NT2/D1 (cell line): Measurements from ENCODE around the gene MRFAP1.

Source experiments
- DNase-seq: peaks from one replicate; pipeline ENCODE4 v3.0.0-alpha.2; 2011; ENCODE audit warnings: low read depth, low spot score
- H3K27me3 ChIP-seq: 2 replicates; pipeline ENCODE4 v1.6.0; 2011; ENCODE audit warnings: mild to moderate bottlenecking; ENCODE audit not compliant: insufficient read length, insufficient read depth
- H3K36me3 ChIP-seq: 2 replicates; pipeline ENCODE4 v1.6.1; 2011; ENCODE audit warnings: mild to moderate bottlenecking, low read length, mixed read lengths; ENCODE audit not compliant: insufficient read depth, insufficient read length
- H3K4me1 ChIP-seq: 2 replicates; pipeline ENCODE4 v1.5.1; 2011; ENCODE audit not compliant: insufficient read depth, insufficient read length
- H3K4me3 ChIP-seq: 2 replicates; pipeline ENCODE4 v1.5.1; 2011; ENCODE audit warnings: low read depth; ENCODE audit not compliant: insufficient read length
- H3K9ac ChIP-seq: 2 replicates; pipeline ENCODE4 v1.6.0; 2011; ENCODE audit warnings: low read depth; ENCODE audit not compliant: insufficient read length
- H3K9me3 ChIP-seq: 2 replicates; pipeline ENCODE4 v1.5.1; 2011; ENCODE audit warnings: mild to moderate bottlenecking, low read length; ENCODE audit not compliant: insufficient read depth
- SUZ12 ChIP-seq: IDR thresholded peaks from 2 replicates; pipeline ENCODE4 v1.6.1; 2011; ENCODE audit not compliant: insufficient read length, insufficient read depth; ENCODE audit errors: extremely low read depth
- YY1 ChIP-seq: IDR thresholded peaks from 2 replicates; pipeline ENCODE4 v1.6.1; 2011; ENCODE audit not compliant: insufficient read length, insufficient read depth
- ZNF274 ChIP-seq: IDR thresholded peaks from 2 replicates; pipeline ENCODE4 v1.6.1; 2011; ENCODE audit warnings: mild to moderate bottlenecking, low read depth, low read length

Gene MRFAP1

DNA sequence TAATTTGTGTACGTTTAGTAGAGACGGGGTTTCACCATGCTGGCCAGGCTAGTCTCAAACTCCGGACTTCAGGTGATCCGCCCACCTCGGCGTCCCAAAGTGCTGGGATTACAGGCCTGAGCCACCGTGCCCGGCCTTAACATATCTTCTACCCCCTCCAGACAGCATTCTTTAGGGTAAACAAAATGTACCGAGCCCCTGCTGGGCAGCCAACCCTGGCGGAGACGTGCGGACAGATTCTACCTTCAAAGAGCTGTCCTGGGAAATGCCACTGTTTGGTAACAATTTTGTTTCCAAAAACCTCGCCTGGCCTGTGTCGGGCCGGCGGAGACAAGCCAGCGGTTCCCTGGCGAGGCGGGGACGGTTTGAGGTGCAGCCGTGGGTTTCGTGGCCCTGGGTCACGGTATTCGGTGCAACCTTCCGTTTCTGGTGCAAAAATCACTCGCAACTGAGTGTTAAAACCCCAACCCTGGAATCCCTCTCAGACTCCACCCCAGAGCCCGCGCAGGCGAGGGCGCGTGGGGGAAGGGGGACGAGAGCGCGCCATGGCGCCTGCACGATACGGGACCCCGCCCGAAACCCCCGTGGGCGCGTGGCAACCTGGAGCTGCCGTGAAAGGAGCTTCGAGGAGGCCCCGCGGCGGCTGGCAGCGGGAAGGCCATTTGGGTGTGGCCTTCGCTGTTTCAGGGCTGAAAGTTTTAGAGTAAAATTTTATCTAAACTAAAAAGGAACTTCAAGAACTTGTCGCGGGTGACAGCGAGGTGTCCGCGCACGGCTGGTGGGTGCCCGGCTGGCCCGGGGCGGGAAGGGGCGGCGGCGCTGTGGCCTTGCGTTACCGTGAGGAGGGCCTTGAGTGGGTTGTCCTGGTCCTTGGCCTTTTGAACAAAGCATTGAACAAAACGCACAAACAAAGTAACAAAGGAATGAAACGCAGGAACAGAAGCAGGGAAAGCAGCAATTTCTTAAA lies 17.0 kb downstream of the MRFAP1 start:
- no peaks in the 10 kb centered on the region for H3K9me3 ChIP-seq
- H3K4me1 ChIP-seq, result peaks cover 9% of the 10 kb centered on the region
- no peak overlapping the region for H3K4me3 ChIP-seq
- no peak for DNase-seq
- H3K27me3 ChIP-seq, result peaks cover 5% of the 10 kb centered on the region
- H3K9ac ChIP-seq, result peak overlapping the region; percentile 44
- no peaks in the 10 kb centered on the region for H3K36me3 ChIP-seq
- TF ChIP-seq SUZ12 (no peak), YY1 (no peak), ZNF274 (no peak)

DNA sequence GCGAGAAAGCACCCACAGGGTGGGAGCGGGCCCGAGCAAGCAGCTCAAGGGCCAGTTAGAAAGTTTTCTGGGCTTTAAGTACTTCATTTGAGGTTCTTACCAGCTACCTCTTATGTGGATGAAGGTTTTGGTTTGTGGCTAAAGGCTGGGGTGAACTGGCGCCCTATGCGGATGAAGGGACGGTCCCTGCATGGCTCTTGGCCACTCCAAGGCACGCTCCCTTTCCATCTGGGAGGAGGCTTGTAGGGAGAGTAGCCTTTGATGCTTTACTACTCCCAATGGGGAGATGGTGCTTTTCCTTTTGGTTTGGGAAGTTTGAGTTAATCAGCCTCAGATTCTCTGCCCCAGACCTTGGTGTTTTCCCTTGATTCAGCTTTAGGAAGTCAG lies 17.7 kb downstream of the MRFAP1 start:
- no peak for DNase-seq

DNA sequence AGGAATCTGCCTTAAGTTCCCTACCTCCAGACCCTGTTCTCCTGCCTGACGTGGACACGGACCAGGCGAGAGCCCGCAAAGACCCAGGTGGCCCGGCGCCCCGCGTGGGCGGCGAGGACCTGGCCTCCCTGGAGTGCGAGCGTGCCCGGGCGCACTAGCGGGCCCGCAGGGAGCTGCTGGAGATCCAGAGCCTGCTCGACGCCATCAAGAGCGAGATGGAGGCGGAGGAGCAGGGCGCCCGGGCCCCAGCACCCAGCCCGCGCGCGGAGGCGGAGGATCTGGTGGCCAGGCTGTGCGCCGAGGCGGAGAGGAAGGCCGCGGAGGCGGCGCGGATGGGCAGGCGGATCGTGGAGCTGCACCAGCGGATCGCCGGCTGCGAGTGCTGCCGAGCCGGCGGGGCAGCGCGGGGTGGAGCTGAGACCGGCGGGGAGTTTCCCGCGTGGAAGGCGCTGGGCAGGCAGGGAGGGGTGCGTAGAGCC lies 18.2 kb downstream of the MRFAP1 start:
- Histone ChIP-seq H3K27me3 (peaks cover 16% of the 10 kb centered on the region), H3K9me3 (no peaks in the 10 kb centered on the region), H3K9ac (no peak overlapping the region), H3K4me1 (peaks cover 9% of the 10 kb centered on the region), H3K36me3 (no peaks in the 10 kb centered on the region), H3K4me3 (no peak overlapping the region)
- DNase-seq, result no peak
- TF ChIP-seq ZNF274 (no peak), YY1 (no peak), SUZ12 (no peak)

More for the DNA sequence above, 17.7 kb downstream of the MRFAP1 start:
- peak overlapping the region; percentile 44 for H3K9ac ChIP-seq
- peaks cover 9% of the 10 kb centered on the region for H3K4me1 ChIP-seq
- H3K36me3 ChIP-seq, result no peaks in the 10 kb centered on the region
- no peak overlapping the region for H3K4me3 ChIP-seq
- H3K9me3 ChIP-seq, result no peaks in the 10 kb centered on the region
- TF ChIP-seq YY1, result no peak
- no peak for TF ChIP-seq SUZ12
- TF ChIP-seq ZNF274, result no peak
- H3K27me3 ChIP-seq, result peaks cover 12% of the 10 kb centered on the region

DNA sequence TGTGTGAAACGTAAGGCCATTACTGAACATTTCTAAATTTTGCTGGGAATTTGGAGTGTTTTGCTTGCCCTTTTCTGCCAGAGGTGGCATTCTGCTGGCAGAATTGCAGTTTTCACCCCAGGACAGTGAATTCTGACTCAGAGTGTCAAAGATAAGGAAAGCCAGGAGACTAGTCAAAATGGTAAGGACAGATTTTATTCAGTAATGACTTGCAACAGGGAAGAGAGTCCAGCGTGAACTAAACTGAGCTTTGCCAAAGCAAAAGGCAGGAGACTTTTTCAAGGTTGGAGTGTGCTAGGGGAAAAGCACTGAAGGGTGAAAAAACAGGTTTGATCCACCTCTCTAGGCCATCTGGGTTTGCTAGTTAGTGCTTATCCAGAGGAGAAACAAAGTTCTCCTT lies 19.4 kb downstream of the MRFAP1 start:
- peaks cover 23% of the 10 kb centered on the region for H3K27me3 ChIP-seq
- no peaks in the 10 kb centered on the region for H3K9me3 ChIP-seq
- peaks cover 12% of the 10 kb centered on the region for H3K4me1 ChIP-seq
- no peak for DNase-seq
- H3K4me3 ChIP-seq, result no peak overlapping the region
- no peaks in the 10 kb centered on the region for H3K36me3 ChIP-seq
- TF ChIP-seq ZNF274 (no peak), YY1 (no peak), SUZ12 (no peak)
- H3K9ac ChIP-seq, result no peak overlapping the region

DNA sequence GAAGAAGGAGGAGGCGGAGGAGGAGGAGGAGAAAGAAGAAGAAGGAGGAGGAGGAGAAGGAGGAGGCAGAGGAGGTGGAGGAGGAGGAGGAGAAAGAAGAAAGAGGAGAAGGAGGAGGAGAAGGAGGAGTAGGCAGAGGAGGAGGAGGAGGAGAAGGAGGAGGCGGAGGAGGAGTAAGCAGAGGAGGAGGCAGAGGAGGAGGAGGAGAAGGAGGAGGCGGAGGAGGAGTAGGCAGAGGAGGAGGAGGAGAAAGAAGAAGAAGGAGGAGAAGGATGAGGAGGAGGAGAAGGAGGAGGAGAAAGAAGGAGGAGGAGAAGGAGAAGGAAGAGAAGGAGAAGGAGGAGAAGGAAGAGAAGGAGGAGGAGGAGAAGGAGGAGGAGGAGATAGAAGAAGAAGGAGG lies 19.9 kb downstream of the MRFAP1 start:
- H3K9ac ChIP-seq, result no peak overlapping the region
- H3K4me1 ChIP-seq, result peaks cover 13% of the 10 kb centered on the region
- H3K27me3 ChIP-seq, result peaks cover 23% of the 10 kb centered on the region
- no peaks in the 10 kb centered on the region for H3K9me3 ChIP-seq
- H3K36me3 ChIP-seq, result no peaks in the 10 kb centered on the region
- H3K4me3 ChIP-seq, result no peak overlapping the region
- DNase-seq, result no peak
- TF ChIP-seq ZNF274, result no peak
- no peak for TF ChIP-seq SUZ12
- TF ChIP-seq YY1, result no peak

DNA sequence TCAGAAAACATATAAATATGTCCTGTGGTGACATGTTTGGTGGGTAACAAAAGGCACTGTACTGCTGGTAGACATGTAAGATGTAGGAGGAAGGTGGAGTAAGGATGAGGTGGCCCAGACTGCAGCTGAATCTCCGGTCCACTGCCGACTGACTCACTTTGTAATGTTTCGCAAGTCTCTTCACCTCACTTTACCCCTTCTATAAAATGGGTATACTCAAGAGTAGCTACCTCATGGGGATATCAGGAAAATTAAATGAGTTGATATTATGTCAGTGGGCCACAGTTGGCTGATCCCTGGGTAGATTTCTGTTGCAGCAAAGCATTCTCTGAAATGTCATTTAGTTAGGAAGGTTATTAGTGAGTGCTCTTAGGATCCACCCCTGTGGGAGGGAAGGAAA lies 22.1 kb downstream of the MRFAP1 start:
- H3K27me3 ChIP-seq, result peaks cover 23% of the 10 kb centered on the region
- DNase-seq, result no peak
- no peak overlapping the region for H3K4me3 ChIP-seq
- peaks cover 8% of the 10 kb centered on the region for H3K4me1 ChIP-seq
- H3K36me3 ChIP-seq, result no peaks in the 10 kb centered on the region
- no peaks in the 10 kb centered on the region for H3K9me3 ChIP-seq
- TF ChIP-seq YY1 (no peak), SUZ12 (no peak), ZNF274 (no peak)
- H3K9ac ChIP-seq, result no peak overlapping the region
